GM21367 (cell line): ENCODE data around the gene TBRG4.
"Not testable (repeated sequence)": the region's sequence is repeated elsewhere in the genome, so short reads cannot be mapped to it uniquely, and the experiment has no call there.

Experiments used
- ATAC-seq: cut with Tn5 transposase; IDR thresholded peaks from one replicate; pipeline ENCODE4 v1.9.1; 2021; ENCODE audit not compliant: unreplicated experiment

TBRG4 gene

DNA sequence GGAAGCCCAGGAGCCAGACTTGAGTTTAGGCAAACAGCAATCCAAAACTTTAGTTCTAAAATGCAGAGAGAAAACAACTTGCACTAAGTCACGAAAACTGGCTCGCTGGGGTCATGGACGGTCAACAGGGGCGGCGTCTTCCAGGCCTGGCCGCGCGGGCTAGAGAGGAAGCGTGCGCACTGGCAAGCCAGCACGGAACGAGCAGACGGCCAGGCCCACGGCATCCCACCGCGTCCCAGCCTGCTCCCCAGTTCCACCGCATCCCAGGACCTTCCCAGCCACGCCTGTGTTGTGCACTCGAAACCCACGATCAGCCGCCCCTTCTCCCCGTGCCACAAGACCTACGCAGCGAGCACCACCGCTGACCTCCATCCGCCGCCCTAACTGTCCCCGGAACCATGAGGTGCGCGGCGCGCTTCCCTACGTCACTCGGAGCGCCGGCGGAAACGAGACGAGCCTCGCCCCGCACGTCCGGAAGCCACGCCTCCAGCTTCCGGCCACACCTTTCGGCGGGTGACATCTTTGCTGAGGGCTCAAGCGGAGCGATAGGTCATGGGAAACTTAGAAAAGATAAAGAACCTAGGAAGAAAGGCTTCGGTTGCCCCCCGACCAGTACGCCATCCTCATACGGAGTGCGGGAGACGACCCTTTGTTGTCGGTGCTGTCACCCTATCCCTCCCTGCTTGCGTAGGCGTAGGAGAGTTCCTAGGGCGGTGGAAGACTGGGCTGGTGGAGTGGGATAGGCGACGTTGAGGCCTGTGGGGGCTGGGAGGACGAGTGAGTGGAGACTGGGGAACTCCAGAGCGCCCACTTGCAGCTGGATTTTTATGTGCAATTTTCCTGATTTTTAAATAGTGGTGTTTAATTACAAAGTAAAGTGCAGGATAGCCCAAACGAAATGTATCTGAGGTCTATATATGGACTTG lies at the start of gene TBRG4:
TBRG4 (minus strand) TSS at position 400 of the 926 bp plus-strand sequence. CDS start 2,460 bp downstream, outside the sequence.
- ATAC-seq, result peak; percentile 91

DNA sequence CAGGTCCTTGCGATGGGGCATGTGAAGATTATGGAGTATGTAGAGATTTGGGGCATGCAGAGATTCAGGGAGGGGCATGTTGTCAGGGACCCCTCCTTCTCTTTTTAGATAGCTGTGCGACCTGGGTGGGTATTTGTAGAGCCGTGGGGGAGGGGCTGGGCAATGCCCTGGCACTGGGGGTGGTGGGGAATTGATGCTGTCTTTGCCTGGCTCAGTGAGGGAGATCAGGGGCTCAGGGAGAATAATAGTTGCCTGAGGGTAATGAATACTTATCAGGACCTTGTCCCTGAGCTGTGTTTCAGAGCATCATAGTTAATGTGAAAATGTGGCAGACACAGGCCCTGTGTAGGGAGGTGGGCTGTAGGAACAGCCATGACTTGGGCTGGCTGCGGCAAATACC lies 49.6 kb upstream of the TBRG4 start:
- ATAC-seq, result no peak

DNA sequence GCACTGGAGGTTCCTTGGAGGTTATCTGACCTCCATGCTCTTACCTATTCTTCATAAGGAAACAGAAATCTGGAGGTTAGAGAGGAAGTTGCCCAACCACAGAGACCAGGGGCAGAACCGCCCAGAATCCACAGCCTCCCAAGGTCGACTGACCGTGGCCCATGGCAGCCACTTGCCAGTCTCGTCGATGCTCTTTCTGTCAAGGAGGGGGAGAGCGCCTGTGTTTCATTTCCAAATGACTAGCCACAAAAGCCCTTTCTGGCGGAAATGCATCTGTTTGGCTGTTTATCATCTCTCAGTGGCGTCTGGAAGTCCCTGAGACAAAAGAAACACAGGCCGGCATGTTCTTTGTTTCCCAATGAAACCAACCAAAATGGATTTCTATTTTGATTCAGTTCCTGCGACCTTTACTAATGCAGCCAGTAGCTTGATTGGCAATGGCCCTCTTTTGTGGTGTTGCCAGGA lies 49.0 kb upstream of the TBRG4 start:
- no peak for ATAC-seq

DNA sequence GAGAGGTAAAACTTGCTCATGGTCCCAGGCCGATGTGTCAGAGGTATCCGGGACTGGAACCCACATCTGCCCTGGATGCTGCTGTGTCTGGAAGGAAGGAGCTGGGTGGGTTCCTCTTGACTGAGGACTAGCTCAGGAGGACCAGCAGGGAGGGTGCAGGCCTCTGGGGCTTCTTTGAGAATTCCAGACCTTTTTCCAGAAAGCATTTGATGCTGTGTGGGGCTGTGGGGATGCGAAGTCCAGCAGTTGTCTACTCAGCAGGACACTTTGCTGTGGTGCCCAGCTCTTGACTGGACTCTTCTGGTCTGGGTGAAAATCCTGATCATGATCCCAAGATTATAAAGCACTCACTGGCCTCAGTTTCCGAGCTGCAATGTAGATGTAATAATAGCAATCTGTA lies 47.8 kb upstream of the TBRG4 start:
- ATAC-seq, result no peak

DNA sequence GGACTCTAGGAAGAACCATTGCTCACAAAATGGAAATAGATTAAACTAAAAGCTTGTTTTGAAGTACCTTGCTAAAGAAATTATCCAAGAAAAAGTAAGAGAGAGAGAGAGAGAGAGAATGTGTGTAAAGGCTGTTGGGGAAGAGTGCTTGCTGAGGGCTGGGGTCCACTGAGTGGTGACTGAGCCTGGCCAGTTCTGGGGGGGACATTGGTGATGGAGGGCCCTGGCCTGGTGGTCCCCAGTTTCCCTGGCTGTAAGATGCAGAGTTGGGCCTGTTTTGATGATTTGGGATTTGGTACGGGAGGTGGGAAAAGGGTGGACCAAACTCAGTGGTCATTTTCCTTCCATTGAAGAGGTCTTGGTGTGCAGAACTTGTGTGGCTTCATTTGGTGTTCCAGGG lies 47.0 kb upstream of the TBRG4 start:
- ATAC-seq, result no peak

DNA sequence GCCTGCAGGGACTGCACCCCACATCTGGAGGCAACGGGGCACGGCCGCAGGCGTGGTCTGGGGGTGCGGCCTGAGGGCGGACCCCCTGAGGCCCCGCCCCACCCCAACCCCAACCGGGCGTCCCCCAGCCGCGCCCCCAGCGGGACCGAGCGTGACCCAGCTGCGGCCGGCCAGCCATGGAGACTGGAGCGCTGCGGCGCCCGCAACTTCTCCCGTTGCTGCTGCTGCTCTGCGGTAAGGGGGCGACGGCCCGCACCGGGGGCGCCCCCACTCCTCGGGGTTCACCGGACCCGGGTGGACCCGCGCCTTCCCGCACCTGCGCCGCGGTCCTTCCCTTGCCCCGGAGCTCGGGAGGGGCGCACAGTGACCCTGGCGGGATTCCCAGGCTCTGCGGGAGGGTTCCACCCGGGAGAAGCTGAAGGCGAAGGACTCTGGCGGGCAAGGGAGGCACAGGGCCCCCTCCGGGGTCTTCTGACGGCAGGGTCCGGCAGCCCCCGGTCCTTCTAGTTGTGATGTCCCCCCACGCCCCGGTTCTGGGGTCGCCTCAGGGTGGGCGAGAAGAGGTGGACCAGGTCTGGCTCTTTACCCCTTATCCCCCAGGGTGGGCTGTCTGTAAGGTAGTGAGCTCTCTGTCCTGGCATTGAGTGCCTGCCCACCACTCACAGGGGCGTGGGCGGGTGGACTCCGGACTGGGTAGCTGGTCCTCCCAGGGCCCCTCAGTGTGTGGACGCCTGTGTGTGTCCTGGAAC lies 46.3 kb upstream of the TBRG4 start, which contains the start of gene RAMP3:
RAMP3 (plus strand) TSS at position 139 of the 749 bp plus-strand sequence; CDS start at position 177, 38 bp downstream.
- no peak for ATAC-seq

DNA sequence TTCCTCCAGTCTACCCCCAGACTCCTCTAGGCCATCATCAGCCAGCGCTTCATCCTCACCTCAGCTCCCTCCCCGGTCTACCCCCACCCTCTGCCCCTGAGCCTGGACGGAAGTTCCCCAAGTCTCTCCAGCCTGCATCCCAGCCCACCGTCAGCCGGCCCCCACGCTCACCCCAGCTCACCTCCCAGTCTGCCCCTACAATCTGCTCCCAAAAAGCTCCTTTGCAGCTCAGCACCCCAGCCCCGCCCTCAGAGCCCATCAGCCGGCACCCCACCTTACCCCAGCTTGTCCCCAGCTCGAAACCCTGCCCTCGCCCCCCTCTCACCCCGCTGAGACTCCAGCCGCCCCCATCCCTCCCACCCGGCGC lies 45.8 kb upstream of the TBRG4 start:
- ATAC-seq, result no peak

DNA sequence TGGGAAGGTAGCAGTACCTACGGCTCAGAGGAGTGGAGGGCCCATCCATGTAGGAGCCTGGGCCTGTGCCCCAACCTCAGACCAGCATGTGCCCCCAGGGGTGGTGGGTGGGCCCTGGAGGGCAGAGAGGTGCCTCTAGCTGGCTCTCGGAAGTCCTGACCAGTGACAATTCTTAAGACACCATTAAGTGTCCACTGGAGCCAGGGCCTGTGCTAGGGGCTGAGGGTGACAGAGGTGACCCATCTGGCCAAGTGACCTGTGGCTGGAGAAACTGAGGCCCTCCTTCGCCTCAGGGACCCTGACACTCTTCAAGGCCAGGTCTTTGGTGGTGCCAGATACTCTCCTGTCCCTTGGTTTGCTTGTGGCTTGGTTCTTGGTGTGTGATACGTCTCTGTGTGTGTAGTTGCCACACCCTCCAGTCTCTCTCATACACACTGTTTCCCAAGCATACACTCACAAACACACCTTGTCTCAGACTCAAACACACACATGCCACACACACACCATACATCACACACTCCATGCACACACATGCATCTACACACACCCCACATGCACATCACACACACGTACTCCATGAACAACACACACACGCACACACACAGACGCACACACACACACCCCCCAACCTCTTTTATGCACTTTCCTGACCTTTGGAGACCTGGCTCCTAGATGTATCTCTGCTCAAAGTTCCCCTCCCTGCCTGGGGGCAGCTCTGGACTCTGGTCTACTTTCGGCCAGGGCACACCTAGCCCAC lies 45.2 kb upstream of the TBRG4 start:
- ATAC-seq, result no peak

DNA sequence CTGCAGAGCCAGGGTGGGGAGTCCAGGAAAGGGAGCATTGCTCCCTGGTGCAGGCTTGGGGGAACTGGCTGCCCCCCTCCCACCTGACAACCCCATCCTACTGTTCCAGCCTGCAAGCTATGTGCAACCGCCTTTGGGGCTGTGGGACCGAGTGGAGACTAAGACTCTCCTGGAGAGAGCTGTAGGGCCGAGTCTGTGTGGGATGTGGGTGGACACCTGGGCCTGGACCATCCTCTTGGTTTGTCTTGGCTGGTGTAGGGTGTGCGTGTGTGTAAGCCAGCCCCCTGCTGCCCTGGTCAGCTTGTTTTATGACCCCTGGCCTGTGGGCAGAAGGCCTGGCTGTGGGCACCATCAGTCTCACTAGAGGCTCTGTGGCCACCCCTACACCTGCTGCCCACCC lies 44.4 kb upstream of the TBRG4 start:
- ATAC-seq, result no peak

DNA sequence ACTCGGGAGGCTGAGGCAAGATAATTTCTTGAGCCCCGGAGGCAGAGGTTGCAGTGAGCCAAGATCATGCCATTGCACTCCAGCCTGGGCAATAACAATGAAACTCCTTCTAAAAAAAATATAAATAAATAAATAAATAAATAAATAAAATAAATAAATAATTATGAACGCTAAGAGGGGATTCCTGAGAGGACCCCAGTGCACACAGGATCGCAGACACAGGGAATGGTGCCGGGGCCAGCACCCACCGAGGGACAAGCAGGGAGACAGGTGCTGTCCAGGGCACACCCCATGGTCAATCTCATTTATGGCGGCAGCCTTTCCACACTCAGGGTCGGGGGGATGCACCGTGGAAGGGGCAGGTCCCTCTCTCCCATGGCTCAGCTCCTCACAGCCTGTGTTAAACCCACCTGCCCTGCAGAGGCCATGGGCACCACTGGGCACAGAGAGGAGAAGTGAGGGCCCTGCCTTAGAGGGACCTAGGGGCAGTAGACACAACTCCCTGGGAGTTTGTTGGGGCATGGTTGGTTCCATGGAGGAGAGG lies 43.9 kb upstream of the TBRG4 start:
- ATAC-seq, result no peak

DNA sequence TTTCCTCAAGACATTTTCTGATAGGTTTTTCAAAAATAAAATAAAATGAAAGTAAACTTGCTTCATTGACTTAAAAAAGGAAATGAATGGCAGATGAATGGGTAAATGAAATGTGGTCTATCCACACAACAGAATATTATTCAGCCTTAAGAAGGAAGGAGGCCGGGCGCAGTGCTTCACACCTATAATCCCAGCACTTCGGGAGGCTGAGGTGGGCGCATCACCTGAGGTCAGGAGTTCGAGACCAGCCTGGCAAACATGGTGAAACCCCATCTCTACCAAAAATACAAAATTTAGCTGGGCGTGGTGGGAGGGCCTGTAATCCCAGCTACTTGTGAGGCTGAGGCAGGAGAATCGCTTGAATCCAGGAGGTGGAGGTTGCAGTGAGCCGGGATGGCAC lies 42.4 kb upstream of the TBRG4 start:
- ATAC-seq, result not testable (repeated sequence)

DNA sequence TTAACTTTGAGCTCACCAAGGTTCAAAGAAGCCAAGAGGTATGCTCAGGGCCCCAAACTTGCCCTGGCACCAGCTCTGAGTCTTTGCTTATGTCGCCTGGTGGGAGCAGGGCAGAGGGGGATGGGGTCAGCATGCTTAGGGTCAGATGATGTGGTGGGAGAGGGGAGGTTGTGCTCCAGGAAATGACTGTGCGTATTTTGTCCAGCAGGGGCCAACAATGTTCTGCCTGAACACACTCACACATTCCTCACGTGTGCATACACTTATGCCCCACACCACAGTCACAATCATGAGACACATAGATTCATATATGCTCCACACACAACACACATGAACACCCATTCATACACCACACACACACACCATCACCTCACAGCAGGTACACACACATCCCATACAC lies 41.7 kb upstream of the TBRG4 start:
- no peak for ATAC-seq

DNA sequence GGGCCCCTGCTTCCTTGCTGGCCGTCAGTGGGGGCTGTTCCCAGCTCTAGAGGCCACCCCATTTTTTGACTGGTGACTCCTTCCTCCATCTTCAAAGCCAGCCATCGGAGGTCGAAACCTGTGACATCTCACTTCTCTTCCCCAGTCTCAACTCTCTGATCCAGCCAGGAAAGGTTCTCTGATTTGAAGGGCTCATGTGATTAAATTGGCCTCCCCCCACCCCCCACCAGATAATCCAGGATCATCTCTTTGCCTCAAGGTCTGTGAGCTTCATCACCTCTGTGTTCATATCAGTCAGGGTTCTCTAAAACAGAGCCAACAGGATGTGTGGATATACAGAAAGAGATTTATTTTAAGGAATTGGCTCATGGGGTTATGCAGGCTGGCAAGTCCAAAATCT lies 40.5 kb upstream of the TBRG4 start:
- no peak for ATAC-seq

DNA sequence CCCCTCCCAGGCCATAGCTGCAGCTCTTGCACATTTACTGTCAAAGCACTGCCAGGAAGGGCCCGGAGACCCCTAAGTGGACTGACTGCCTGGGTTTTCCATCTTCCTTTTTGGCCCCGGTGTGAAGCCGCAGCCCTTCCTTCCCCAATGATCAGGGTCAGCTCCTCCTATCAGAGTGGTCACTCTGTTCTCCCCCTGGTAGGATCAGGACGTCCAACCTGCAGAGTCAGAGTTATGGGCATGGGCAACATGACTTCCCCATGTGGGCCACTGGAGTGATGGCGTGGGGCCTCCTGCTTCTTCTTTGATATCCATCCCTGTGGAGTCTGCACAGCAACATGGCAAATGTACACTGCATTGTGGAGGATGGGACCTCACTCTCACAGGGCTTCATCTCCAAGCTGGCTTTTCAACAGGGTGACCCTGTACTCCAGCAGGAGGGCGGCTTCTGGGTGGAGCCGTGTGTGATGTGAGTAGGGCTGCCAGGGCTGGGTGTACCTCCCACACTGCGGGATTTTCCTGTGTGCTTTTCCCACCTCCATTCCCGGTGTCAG lies 39.7 kb upstream of the TBRG4 start:
- ATAC-seq, result no peak

DNA sequence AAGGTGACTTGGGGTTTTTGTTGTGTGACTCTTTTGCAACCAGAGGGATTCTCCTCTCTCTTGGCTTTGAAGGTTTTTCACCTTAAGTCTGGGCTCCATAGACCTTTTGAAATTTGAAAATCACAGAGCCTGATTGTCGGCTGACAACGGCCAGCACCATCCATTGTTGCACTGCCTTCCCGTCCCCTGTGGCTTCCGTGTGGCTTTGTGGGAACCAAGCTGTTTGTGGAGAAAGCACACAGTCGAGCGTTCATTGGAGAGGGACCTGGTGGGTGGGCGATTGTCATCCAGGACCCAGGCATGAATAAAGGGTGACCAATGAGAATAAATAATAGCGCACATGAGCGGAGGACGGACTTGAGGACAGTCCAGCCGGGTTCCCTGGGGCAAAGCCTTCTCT lies 38.7 kb upstream of the TBRG4 start:
- no peak for ATAC-seq

DNA sequence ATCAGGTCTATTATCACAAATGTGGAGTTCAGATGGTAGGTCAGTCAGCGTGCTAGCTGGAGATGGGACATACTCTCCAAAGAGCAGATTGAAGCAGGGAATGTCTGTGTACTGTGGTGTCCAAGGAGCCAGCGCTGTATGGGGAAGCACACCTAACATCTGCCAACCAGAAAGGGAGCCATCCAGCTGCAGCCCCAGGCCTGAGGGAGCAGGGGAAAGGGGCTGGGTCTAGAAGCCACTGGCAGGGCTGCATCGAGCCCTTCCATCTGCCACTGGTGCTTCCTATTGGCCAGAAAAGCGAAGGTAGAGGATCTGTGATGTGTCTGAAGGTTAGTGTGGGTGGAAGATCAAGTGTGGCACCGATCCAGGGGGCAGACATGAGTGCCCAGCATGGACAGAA lies 38.1 kb upstream of the TBRG4 start:
- ATAC-seq, result no peak

DNA sequence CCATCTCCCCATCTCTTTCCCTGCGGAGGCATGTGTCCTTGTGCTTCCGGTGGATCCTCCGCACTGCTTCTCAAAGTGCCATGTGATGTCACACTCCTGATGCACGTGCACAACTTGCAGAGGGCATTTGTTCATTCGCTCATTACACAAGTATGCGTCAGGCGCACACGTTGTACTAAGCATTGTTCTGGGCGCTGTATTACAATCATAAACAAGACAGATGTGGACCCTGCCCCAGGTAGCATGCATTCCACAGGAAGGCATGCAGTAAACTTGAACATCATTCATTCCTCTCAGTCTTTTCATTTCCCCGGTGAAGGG lies 37.1 kb upstream of the TBRG4 start:
- ATAC-seq, result no peak

DNA sequence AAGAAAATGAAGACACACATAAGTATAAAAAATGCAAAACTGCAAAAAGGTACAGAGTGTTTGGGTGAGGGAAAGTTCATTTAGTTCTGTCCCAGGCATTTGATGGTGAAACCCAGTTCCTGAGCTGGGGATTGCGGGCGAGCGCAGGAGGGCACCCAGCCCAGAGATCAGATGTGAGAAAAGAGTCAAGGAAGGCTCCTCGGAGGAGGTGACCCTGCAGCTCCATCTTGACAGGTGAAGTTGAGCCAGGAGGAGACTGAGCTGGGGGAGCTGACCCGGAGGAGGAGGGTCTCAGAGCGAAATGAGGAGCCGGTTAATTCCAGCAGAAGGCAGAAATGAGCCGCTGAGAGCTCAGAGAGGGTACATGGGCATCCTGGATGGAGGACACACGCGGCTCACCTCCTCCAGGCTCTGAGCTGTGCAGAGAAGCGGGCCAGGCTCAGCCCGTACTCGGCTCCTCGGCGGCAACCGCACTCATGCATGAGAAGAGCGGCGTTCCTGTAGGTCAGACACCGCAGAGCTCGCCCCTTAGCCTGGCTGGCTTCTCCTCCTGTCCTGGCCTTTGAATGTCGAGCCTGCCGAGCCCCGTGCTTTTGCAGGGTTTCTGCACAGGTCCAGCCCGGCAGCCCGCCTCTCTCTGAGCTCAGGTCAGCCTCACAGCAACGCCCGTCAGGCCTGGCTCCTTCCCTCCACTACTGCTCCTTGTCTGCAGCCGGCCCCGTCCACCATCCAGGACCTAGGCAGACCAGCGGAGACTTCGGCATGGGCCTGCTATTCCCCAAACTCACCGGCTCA lies 36.6 kb upstream of the TBRG4 start:
- ATAC-seq, result no peak

DNA sequence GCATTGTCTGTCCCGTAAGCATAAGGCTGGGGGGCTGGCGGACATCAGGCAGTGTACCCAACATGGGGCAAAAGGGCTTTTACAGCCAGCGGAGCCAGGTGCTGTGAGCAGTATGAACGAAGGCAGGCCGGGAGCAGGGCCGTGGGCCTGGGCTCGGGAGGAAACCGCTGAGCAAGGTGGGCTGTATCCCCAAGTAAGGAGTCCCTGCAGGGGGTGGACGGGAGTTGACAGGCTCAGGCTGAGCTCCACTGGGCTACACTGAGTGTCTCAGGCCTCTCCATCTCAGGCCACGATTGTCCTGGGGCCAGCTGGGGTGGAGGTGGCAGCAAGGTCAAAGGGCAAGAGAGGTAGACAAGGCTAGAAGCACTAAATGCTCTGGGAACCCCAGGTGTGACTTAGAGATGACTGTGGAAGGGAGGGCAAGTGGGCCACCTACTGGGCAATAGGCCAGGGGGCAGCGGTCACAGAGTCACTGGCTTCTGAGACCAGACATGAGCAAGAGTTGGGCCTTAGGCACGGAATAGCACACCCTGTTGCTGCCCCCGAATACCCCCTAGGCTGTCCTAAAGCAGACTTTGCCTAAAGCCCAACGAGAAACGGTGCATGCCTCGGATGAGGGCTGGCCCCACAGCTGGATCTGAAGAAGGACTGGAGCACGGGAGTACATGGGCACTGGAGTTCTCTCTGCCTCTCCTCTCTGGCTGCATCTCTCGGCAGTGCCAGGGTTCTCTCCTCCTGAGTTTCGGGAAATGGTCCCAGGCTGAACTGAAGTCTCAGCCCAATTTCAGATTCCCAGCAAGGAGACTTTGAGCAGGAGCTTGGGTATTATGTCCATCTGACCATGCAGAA lies 35.3 kb upstream of the TBRG4 start:
- no peak for ATAC-seq
